ENCODE results near the gene SORCS3.

- no peak for TF ChIP-seq GABPB1 (CRISPR knock-in tag; IDR thresholded peaks at IDR 0.05)
- TF ChIP-seq NR3C1 (CRISPR knock-in tag; conservative IDR thresholded peaks at IDR 0.05; ENCODE audit: low read depth), result no peak
- TF ChIP-seq RELA (CRISPR knock-in tag; IDR thresholded peaks at IDR 0.05; ENCODE audit: borderline replicate concordance), result no peak
- no peak for TF ChIP-seq CTCF (IDR thresholded peaks at IDR 0.05)
- TF ChIP-seq ZBTB21 (CRISPR knock-in tag; IDR thresholded peaks at IDR 0.05; ENCODE audit: borderline replicate concordance), result no peak
- TF ChIP-seq ZNF121 (CRISPR knock-in tag; IDR thresholded peaks at IDR 0.05), result no peak
Observed at GRCh38 chr10:105241254-105241653, 600.2 kb downstream of the SORCS3 start.

Data from WTC11 (cell line).